HEK293 (cell line): ENCODE results near the gene MAGED2.

Experiments
- AEBP2 ChIP-seq: fragments of 450-650 bp; formaldehyde crosslinking; IDR thresholded peaks from 2 replicates; pipeline ENCODE4 v1.5.1; 2016; ENCODE audit warnings: missing biosample characterization, missing genetic modification characterization, borderline replicate concordance
- ATF2 ChIP-seq: fragments of 450-650 bp; formaldehyde crosslinking; IDR thresholded peaks from 2 replicates; pipeline ENCODE4 v1.5.1; 2016; ENCODE audit warnings: missing biosample characterization, missing genetic modification characterization, low read depth
- BCL11A ChIP-seq: fragments of 450-650 bp; formaldehyde crosslinking; IDR thresholded peaks from 2 replicates; pipeline ENCODE4 v1.5.1; 2016; ENCODE audit warnings: low read depth, missing biosample characterization, missing genetic modification characterization
- CTCF ChIP-seq: fragments of 450-650 bp; formaldehyde crosslinking; IDR thresholded peaks from 2 replicates; pipeline ENCODE4 v1.5.1; 2016; ENCODE audit warnings: missing biosample characterization, missing genetic modification characterization
- PRDM10 ChIP-seq: fragments of 450-650 bp; formaldehyde crosslinking; IDR thresholded peaks from 2 replicates; pipeline ENCODE4 v1.5.1; 2016; ENCODE audit warnings: missing biosample characterization, missing genetic modification characterization
- ZBTB21 ChIP-seq: fragments of 450-650 bp; formaldehyde crosslinking; IDR thresholded peaks from 2 replicates; pipeline ENCODE4 v1.5.1; 2017; ENCODE audit warnings: missing biosample characterization, missing genetic modification characterization
- ZNF747 ChIP-seq: fragments of 450-650 bp; formaldehyde crosslinking; IDR thresholded peaks from 2 replicates; pipeline ENCODE4 v1.5.1; 2016; ENCODE audit warnings: missing biosample characterization, missing genetic modification characterization
- TF ChIP-seq, protein P1 (sequence below): sonication (generic); formaldehyde crosslinking; IDR thresholded peaks from 2 replicates; pipeline ENCODE4 v1.8.1; 2022; ENCODE audit warnings: mild to moderate bottlenecking, moderate library complexity, missing genetic modification reagents

DNA sequence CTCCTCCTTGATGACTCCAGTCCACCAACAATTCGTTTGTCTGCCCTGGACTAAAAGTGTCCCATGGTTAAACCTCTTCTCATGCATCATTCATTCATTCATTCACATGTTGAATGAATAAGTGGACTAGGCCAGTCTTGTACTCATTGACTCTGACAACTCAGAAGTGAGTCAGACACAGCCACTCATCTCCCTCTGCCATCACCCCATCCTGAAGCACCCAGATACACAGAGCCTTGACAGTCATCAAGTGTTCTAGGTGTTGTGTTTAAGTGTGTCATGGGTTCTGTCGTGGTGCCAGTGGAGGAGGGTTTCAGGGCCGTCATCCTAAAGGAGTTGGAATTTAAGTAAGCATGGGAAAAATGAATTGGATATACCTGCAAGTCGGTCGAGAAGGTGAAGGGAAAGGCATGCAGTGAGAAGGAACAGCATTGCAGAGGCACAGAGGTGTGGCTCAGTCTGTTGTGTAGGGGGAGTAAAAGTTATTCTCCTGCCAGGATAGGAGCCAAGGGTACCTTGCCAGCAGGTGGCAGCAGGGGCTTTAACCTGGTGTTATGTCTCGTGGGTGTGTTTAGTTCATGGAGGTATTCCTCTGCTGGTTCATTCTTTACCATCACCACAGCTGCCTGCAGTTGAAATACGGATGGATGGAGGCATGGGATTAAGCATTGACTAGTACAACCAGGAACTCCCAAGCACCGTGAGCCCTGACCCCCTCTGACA, 18.3 kb downstream of the MAGED2 start:
- TF ChIP-seq BCL11A (tag by site-specific recombination) (no peak), AEBP2 (no peak), ZBTB21 (tag by site-specific recombination) (no peak), PRDM10 (tag by site-specific recombination) (no peak), CTCF (tag by site-specific recombination) (no peak), ZNF747 (tag by site-specific recombination) (no peak), ATF2 (tag by site-specific recombination) (no peak)
- TF ChIP-seq, protein P1, sequence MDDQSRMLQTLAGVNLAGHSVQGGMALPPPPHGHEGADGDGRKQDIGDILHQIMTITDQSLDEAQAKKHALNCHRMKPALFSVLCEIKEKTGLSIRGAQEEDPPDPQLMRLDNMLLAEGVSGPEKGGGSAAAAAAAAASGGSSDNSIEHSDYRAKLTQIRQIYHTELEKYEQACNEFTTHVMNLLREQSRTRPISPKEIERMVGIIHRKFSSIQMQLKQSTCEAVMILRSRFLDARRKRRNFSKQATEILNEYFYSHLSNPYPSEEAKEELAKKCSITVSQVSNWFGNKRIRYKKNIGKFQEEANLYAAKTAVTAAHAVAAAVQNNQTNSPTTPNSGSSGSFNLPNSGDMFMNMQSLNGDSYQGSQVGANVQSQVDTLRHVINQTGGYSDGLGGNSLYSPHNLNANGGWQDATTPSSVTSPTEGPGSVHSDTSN (CRISPR knock-in tag) = no peak
